IgD-negative memory B cell (primary cell): Measurements from ENCODE around the gene PDE7B. TPM values are rescaled to one million over a fixed set of nuclear protein-coding genes. Genes with fewer than 3 reads are reported as not detected.

Experiments
- H3K27ac Mint-ChIP-seq, 3 donors: one replicate each; pipeline ENCODE4 v1.8.0; 2020 to 2022; ENCODE audit warnings: mild to moderate bottlenecking in 3 of 3, mixed read lengths in 3 of 3, moderate library complexity in 1 of 3
- H3K27me3 Mint-ChIP-seq: one replicate; pipeline ENCODE4 v1.8.0; 2021; ENCODE audit warnings: mixed read lengths
- H3K36me3 Mint-ChIP-seq: one replicate; pipeline ENCODE4 v1.8.0; 2020; ENCODE audit warnings: mild to moderate bottlenecking, mixed read lengths
- H3K4me1 Mint-ChIP-seq, 3 donors: one replicate each; pipeline ENCODE4 v1.8.0; 2020 to 2022; ENCODE audit warnings: mixed read lengths in 3 of 3, mild to moderate bottlenecking in 1 of 3
- H3K4me3 Mint-ChIP-seq, 4 donors: one replicate each; pipeline ENCODE4 v1.8.0; 2020 to 2022; ENCODE audit warnings: mild to moderate bottlenecking in 4 of 4, mixed read lengths in 4 of 4, moderate library complexity in 3 of 4
- H3K9me3 Mint-ChIP-seq, 3 donors: one replicate each; pipeline ENCODE4 v1.8.0; 2020 to 2021; ENCODE audit warnings: mixed read lengths in 3 of 3, mild to moderate bottlenecking in 1 of 3
- polyA plus RNA-seq: library from polyadenylated mRNA; unstranded; fragments of 300-500 nt; fragmentation: Illumina TruSeq; gene quantifications from one replicate; pipeline ENCODE4 v1.2.3, GENCODE V29; 2021

Gene PDE7B
- polyA plus RNA-seq, 1 donor from 2014 or later, result 0.49 TPM

DNA sequence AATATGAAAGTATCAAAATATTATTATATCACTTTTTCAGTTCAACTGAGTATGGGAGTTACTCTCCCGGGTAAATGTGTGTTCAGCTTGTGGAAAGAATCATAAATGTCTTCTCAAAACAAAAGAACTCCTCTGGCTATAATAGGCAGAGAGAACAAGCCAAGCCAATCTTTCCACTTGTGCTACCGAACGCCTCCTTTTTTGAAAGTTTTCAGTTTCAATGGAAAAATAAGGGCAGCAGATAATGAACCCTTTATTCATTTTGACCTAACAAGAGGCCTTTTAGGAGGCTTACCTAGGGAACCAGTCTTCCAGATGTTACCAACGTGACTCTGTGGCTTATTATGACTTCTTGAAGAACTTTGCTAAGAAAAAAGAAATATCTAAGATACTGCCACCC, 67.5 kb downstream of the PDE7B start:
- Mint-ChIP-seq H3K4me1 (no peaks in the 10 kb centered on the region), H3K27ac (no peak overlapping the region), H3K36me3 (no peaks in the 10 kb centered on the region), H3K9me3 (no peaks in the 10 kb centered on the region), H3K27me3 (no peaks in the 10 kb centered on the region), H3K4me3 (no peak overlapping the region)

DNA sequence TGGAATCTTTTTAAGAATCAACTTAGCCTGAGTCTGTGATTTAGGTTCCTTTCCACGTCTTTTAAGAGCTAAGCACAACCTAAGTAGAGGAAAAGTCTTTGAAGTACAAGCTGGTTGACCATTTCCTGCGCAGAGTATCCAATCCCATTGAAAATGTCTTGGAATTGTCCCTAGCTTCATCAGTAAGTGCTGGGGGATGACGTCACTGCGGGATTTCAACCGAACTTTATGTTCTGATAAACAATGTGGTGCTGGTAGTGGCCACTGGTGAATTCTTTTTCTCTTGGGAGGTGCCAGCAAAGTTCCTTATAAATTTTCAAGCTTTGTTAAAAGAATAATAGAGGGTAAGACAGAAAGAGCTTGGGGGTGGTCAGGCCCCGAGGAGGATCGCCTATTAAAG, 69.2 kb downstream of the PDE7B start:
- Mint-ChIP-seq H3K4me1 (no peaks in the 10 kb centered on the region), H3K9me3 (no peaks in the 10 kb centered on the region), H3K4me3 (no peak overlapping the region)

DNA sequence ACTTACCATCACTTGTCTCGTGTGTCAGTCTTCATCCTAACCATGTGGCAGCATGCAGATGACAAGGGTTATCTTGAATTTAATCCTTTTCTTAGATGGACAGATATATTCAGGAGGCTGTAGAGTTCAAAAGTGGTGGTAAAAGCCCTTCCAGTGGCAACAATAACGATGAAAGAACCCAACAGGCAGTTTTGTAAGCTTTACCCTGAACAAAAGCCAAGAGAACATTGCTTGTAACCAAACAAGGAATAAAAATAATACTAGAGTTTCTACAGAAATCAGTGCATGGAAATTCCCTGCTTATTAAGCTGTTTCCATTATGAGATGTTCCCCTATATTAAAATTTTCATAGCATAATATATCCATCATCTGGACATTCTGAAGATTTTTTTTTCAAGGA, 69.7 kb downstream of the PDE7B start:
- no peaks in the 10 kb centered on the region for H3K4me1 Mint-ChIP-seq
- no peak overlapping the region for H3K27ac Mint-ChIP-seq
- no peaks in the 10 kb centered on the region for H3K9me3 Mint-ChIP-seq
- no peaks in the 10 kb centered on the region for H3K36me3 Mint-ChIP-seq
- H3K4me3 Mint-ChIP-seq, result no peak overlapping the region
- H3K27me3 Mint-ChIP-seq, result no peaks in the 10 kb centered on the region

More for the DNA sequence above, 69.2 kb downstream of the PDE7B start:
- Mint-ChIP-seq H3K27me3 (no peaks in the 10 kb centered on the region), H3K27ac (no peak overlapping the region), H3K36me3 (no peaks in the 10 kb centered on the region)

DNA sequence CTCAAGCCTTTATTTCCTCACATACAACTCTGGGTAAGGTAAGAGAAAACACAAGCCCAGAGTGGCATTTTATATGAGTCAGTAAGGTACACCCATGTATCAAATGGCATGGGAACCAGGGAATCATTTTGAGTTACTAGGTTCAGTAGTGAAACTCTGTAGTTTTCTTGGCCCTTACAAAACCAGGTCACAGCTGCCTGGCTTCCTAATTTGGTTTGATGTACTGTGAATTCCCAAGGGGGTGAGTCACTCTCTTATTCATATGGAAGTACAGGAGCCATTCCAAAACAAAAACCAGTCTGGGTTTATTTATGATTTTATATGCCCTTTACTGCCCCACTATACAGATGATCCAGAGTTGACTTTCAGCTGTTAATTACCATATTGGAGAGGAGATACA, 70.7 kb downstream of the PDE7B start:
- Mint-ChIP-seq H3K27ac (no peak overlapping the region), H3K4me1 (no peaks in the 10 kb centered on the region), H3K9me3 (no peaks in the 10 kb centered on the region), H3K4me3 (no peak overlapping the region), H3K27me3 (no peaks in the 10 kb centered on the region), H3K36me3 (no peaks in the 10 kb centered on the region)

DNA sequence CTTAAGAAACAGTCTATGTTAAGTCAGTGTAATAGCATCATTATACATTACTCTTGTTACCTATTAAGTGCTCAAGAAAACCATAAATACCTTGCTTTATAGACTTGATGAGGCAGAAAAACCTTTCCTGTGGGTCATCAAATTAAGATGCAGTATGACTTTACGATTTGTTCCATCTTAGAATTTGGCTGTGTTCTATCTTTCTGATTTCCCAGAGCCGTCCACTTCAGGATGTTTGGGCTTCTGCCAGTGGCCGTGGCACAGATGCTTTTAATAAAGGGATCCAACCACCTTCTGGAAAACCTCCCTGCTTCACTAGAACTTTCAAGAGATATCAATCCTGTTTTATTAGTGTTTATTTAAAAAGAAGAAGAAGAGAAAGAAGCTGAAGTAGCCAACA, 71.2 kb downstream of the PDE7B start:
- Mint-ChIP-seq H3K27me3 (no peaks in the 10 kb centered on the region), H3K4me1 (no peaks in the 10 kb centered on the region), H3K27ac (no peak overlapping the region), H3K36me3 (no peaks in the 10 kb centered on the region), H3K4me3 (no peak overlapping the region), H3K9me3 (no peaks in the 10 kb centered on the region)

DNA sequence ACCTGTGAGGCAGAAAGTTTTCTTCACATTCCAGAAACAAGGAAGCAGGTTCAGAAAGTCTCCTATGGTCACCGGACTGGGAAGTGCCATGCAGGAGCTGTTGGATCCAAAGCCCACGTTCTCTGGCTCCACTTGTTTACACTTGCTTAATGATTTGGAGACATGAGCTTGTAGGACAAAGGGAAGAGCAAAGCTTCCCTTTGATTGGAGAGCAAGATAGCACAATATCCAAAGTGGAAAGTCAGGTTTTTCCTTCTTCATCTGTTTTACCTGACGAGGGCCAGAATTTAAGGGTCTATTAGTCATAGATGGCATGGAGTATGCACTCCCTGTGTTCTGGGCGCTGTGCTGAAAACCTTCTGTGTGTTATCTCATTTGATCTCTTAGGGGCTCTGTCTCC, 81.2 kb downstream of the PDE7B start:
- Mint-ChIP-seq H3K27ac (no peak overlapping the region), H3K9me3 (peaks cover 0 to 2% (median 0%) of the 10 kb centered on the region in 3 donors), H3K4me1 (no peaks in the 10 kb centered on the region), H3K4me3 (no peak overlapping the region), H3K27me3 (no peaks in the 10 kb centered on the region), H3K36me3 (no peaks in the 10 kb centered on the region)

DNA sequence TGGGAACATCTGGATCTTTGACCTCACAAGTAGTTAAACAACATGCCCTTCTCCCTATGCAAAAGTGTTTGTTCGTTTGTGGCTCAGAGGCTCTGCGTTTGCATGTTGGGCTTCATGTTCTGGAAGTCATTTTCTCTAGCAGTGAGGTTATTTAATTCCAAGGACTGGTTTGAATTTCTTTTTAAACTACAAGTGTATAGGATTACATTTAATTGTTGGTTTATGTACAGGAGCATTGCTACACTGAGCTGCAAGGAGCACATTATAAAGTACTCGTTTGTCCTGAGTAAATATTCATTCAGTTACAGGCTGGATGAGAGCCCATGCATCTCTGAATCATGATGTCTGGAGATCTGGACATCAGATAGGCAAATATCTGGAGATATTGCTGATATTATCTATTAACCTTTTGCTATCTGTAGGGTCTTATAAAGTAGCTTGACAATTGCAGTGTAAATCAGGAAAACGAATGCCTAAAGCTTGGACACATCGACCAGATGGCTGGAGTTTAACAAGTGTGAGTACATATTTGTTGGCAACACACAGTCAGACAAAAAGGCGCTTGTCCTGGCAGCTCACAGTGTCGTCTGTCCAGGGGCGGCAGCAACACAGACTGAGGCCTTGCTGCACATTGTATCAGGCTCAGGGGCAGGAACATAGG, 84.6 kb downstream of the PDE7B start:
- no peak overlapping the region for H3K4me3 Mint-ChIP-seq

DNA sequence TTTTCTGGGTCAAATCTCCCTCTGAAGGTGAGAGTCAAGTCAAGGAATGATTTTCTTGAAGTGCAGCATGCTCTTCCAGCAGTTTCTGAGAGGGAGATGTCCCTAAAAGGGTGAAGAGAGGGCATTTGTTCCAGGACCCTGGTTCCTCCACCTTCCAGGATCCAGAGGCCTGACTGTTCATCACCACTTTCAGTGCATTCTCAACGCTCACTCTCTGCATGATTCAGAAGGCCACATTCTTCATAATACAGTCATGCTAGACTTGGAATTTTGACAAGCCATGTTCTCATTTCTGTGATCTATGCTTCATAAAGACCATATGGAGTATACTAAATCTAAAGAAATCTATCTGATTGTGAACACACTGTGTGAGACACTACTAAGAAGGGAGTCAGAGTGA, 85.1 kb downstream of the PDE7B start:
- Mint-ChIP-seq H3K36me3 (no peaks in the 10 kb centered on the region), H3K27me3 (no peaks in the 10 kb centered on the region), H3K4me1 (no peaks in the 10 kb centered on the region), H3K9me3 (no peaks in the 10 kb centered on the region), H3K27ac (no peak overlapping the region), H3K4me3 (no peak overlapping the region)

More for the DNA sequence above, 84.6 kb downstream of the PDE7B start:
- H3K27me3 Mint-ChIP-seq, result no peaks in the 10 kb centered on the region
- H3K27ac Mint-ChIP-seq, result no peak overlapping the region
- H3K36me3 Mint-ChIP-seq, result no peaks in the 10 kb centered on the region
- no peaks in the 10 kb centered on the region for H3K4me1 Mint-ChIP-seq
- no peaks in the 10 kb centered on the region for H3K9me3 Mint-ChIP-seq

DNA sequence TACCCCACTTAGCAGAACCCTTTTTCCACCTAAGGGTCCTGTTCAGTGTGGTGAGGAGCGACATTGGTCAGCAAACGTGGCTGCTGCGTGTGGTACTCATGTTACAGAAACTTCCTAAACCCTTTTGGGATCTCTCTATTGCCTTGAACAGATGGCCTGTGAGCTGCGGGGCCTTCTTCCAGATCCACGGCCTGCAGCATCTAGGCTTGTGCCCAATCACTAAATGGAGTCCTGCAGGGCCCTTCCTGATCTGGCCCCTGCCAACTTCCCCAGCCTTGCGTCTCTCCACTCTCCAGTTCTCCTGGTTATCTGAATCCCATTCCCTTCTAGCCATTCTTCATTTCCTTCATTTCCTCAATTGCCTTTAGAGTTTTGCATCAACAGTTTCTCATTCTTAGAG, 85.6 kb downstream of the PDE7B start:
- H3K4me1 Mint-ChIP-seq, result no peaks in the 10 kb centered on the region
- H3K36me3 Mint-ChIP-seq, result no peaks in the 10 kb centered on the region
- no peak overlapping the region for H3K27ac Mint-ChIP-seq
- H3K9me3 Mint-ChIP-seq, result no peaks in the 10 kb centered on the region
- H3K27me3 Mint-ChIP-seq, result no peaks in the 10 kb centered on the region
- H3K4me3 Mint-ChIP-seq, result no peak overlapping the region

DNA sequence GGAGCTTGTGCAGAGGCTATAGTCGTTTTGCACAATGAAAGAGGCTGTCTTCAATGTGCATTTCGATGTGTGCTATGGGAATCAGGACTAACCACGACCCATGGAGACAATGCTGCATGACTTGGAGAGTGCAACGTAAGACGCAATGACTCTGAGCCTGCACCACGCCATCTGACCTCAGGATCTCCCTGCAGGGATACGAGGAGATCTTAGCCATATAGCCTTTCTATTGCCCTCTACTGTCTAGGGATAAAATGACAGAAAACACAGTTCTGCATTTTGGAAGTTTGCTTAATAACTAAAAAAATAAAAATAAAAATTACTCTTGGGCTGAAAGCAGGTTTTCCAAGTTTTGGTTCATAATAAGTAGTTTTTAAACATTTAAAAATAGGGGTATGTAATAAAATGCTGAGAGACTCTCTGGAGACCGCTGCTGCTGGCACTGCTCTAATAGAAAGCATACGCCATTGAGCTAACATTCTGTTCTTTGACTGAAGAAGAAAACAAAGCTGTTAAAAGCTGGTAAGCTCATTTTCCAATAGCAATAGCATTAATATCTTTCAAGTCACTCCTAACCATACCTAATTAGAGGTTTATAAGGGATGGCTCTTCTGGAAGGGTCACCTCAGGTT, 87.2 kb downstream of the PDE7B start:
- Mint-ChIP-seq H3K36me3 (no peaks in the 10 kb centered on the region), H3K4me3 (peak overlapping the region in 1 of 4 donors; percentile 63), H3K4me1 (no peaks in the 10 kb centered on the region), H3K9me3 (no peaks in the 10 kb centered on the region), H3K27ac (no peak overlapping the region), H3K27me3 (no peaks in the 10 kb centered on the region)

DNA sequence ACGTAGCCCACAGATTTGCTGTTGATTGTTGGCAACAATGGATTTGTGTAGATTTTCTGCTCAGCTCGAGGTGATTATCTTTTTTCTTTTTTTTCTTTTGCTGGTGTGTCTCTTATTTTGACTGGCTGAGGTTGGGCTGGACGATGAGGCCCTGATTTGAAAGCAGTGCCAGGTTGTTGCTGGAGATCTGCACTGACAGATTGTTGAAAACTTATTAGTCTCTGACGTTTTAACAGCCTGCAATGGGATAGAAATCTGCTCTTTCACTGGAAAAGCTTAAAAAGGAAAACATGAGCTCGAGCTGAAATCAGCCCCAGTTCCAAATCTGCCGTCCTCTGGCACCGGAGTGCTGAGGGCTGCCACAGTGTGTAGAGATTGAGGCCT, 87.7 kb downstream of the PDE7B start:
- Mint-ChIP-seq H3K27me3 (no peaks in the 10 kb centered on the region), H3K4me1 (no peaks in the 10 kb centered on the region), H3K9me3 (no peaks in the 10 kb centered on the region), H3K27ac (no peak overlapping the region), H3K36me3 (no peaks in the 10 kb centered on the region), H3K4me3 (no peak overlapping the region)

DNA sequence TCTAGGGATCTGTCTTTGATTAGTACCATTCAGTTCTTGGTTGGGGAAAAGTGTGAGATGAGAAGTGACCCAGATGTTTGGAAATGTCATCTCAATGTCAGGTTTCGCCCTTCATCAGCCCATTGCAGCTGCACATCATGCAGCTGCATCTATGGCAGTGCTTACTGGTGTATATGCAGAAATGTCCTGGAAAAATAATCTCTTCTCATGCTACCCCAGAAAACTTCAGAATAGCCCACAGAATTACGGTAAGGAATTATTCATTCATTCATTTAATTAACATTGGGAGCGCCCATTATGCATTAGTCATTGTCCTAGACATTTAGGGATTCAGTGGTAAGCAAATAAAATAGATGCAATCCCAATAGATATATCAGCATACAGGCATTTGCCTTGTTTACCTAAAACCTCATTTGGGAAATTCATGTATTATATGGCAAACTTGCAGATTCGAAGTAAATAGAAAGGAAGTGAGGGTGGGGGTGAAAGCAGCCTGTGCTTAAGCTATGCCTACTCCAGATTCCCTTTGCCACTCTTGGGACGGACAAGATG, 89.2 kb downstream of the PDE7B start:
- no peak overlapping the region for H3K27ac Mint-ChIP-seq
- H3K9me3 Mint-ChIP-seq, result no peaks in the 10 kb centered on the region
- H3K36me3 Mint-ChIP-seq, result no peaks in the 10 kb centered on the region
- no peaks in the 10 kb centered on the region for H3K27me3 Mint-ChIP-seq
- H3K4me1 Mint-ChIP-seq, result peaks cover 0 to 1% (median 0%) of the 10 kb centered on the region in 3 donors
- no peak overlapping the region for H3K4me3 Mint-ChIP-seq

DNA sequence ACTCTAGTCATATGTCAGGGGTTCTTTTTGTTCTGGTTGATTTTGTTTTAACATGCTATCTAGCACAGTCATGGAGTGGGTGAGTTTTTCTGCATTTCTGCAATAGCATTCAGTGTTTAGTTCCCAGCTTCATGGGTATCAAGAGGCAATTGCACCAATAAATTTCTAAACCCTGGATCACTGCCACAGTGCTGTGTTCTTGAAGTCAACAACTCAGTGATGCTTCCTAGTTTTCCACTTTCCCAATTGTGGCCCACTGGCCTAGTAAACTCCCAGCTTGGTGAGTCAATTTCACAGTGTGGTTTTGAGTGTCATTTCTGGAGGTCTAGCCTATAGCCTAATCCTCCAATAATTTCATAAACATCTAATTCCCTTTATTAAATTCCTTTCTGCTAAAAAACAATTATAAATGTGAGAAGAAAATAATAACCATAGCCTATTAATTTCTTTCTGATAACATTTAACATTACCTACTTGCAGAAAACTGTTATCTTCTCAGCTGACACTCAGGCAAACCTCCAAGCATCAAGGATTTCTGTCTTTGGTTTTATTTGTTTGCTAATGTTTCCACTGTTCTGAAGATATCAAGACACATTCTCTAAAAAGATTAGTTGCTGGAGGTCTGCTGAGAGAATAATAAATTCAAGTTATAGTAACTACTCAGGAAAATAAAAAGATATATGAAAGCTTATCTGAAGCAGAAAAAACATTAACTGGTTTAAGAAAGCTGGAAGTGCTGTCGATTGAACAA, 89.9 kb downstream of the PDE7B start:
- H3K4me1 Mint-ChIP-seq, result peaks cover 0 to 1% (median 0%) of the 10 kb centered on the region in 3 donors
- H3K36me3 Mint-ChIP-seq, result no peaks in the 10 kb centered on the region
- H3K4me3 Mint-ChIP-seq, result no peak overlapping the region
- no peaks in the 10 kb centered on the region for H3K27me3 Mint-ChIP-seq
- H3K27ac Mint-ChIP-seq, result no peak overlapping the region
- no peaks in the 10 kb centered on the region for H3K9me3 Mint-ChIP-seq

DNA sequence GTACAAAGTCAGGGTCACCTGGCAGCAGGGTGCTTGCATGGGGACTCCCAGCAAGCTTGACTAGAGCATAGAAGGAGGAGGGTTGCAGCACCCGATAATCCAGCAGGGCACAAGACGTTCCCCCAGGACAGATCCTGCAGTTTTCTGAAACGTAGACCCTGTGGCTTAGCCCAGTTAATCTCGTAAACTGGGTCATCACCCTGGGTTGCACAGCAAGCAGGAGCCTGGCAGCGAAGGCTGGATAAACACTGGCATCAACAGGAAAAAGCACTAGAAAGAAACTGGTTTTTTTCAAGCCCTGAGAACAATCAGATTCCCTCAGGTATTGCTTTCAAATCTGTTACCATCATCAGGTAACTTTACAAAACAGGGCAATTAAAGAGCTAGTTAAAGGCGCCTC, 92.6 kb downstream of the PDE7B start:
- Mint-ChIP-seq H3K9me3 (no peaks in the 10 kb centered on the region), H3K27ac (no peak overlapping the region), H3K27me3 (no peaks in the 10 kb centered on the region), H3K4me3 (no peak overlapping the region), H3K4me1 (peaks cover 0 to 1% (median 0%) of the 10 kb centered on the region in 3 donors), H3K36me3 (no peaks in the 10 kb centered on the region)

DNA sequence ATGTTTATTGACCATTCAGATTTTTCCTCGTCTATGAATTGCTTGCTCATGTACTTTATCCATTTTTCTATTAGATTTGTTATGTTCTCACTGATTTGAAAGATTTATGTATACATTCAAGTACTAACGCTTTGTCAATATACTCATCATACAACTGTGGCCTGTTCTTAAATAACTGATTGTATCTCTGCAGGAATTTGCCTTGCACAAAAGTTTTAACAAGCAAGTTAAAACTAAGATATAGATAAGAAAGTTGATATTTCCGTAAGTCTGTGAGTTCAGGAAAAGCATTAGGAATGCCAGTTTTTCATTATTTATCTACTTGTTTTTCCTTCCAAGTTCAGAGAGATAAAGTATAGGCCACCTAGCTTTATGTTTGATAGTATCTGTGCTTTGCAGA, 95.2 kb downstream of the PDE7B start:
- Mint-ChIP-seq H3K9me3 (no peaks in the 10 kb centered on the region), H3K4me1 (peaks cover 0 to 1% (median 0%) of the 10 kb centered on the region in 3 donors), H3K4me3 (no peak overlapping the region), H3K36me3 (no peaks in the 10 kb centered on the region), H3K27me3 (no peaks in the 10 kb centered on the region), H3K27ac (no peak overlapping the region)
